ENCODE data around the gene DNAJB1. TPM values are rescaled to one million over a fixed set of nuclear protein-coding genes. Genes with fewer than 3 reads are reported as not detected.

The DNAJB1 gene
- total and polyA plus RNA-seq, 2 of the 13 experiments (the other 11 are each of a cell fraction or from before 2014, with no cell fraction given) = 87.5 to 97.3 TPM

- in situ Hi-C loops (cut with HindIII; ENCODE audit: extremely low pct_ligation_motif_present, low pct_unique_long_range_greater_than_20kb) = no loop called here
- no peaks in the 10 kb centered on the region for H3K79me2 ChIP-seq (ENCODE audit: insufficient read depth, low read length)
- TF ChIP-seq CBFB (CRISPR knock-in tag; IDR thresholded peaks at IDR 0.05) = no peak
- TF ChIP-seq ZFP36L2 (CRISPR knock-in tag; IDR thresholded peaks at IDR 0.05) = no peak
- no peak for TF ChIP-seq ETS1 (CRISPR knock-in tag; IDR thresholded peaks at IDR 0.05)
- TF ChIP-seq MZF1 (CRISPR knock-in tag; IDR thresholded peaks at IDR 0.05; ENCODE audit: borderline replicate concordance) = no peak
- no peak for TF ChIP-seq HNF1A (IDR thresholded peaks at IDR 0.05; ENCODE audit: low read depth)
- no peak for TF ChIP-seq HNF1A (CRISPR knock-in tag; IDR thresholded peaks at IDR 0.05; ENCODE audit: borderline replicate concordance)
- ATAC-seq (no peak), DNase-seq (ENCODE audit: low spot score) (no peak), FAIRE-seq (no peak)
- H3K4me2 ChIP-seq (ENCODE audit: low read depth, low read length) = no peak overlapping the region
- intact Hi-C loops (cut with micrococcal nuclease; ENCODE audit: unreplicated experiment) = no loop called here
- peaks cover 2 to 7% of the 10 kb centered on the region in 2 experiments; a peak in 2 of 5 replicates for H3K36me3 ChIP-seq (replicated peaks in 1 of 2; ENCODE audit: control insufficient read depth in 1 of 2, insufficient read depth in 2 of 2, low read length in 2 of 2)
- H3K27me3 ChIP-seq (ENCODE audit: control insufficient read depth in 1 of 2, insufficient read depth in 2 of 2, low read length in 2 of 2) = no peaks in the 10 kb centered on the region; a peak in 1 of 5 replicates
- H3K9ac ChIP-seq (ENCODE audit: insufficient read depth, low read depth, low read length) = no peak overlapping the region
- no peaks in the 10 kb centered on the region for H4K20me1 ChIP-seq (ENCODE audit: insufficient read depth, low read length)
- peaks cover 20% of the 10 kb centered on the region for H3K4me1 ChIP-seq (ENCODE audit: insufficient read depth, low read length)
- ChIA-PET POLR2A (interaction anchor here (0.5 kb wide), 1 partner anchor 38 kb away, joined by 3 read pairs; no protein-coding TSS in a partner anchor), CTCF (ENCODE audit: low intra/inter-chr PET ratio, low total read pairs) (no interaction called here)
- 80% methylated on average over 6 of the region's 7 CpGs for WGBS (ENCODE audit: low lambda C conversion rate)
- H2AFZ ChIP-seq (ENCODE audit: low read length) = no peak overlapping the region
- no peak overlapping the region for H3K27ac ChIP-seq (ENCODE audit: extremely low read length, insufficient read depth, low read length)
- BruUV-seq (replicated peaks) = no TSS peak
- H3K4me3 ChIP-seq (replicated peaks in 1 of 3; ENCODE audit: insufficient read depth in 1 of 3, low read depth in 2 of 3, low read length in 3 of 3) = no peak overlapping the region
- no peaks in the 10 kb centered on the region for H3K9me3 ChIP-seq (ENCODE audit: low read length)
Observed at GRCh38 chr19:14476327-14476672, 41.9 kb downstream of the DNAJB1 start.
